ENCODE data around the gene PNLIPRP1.

PNLIPRP1 gene

GRCh38 chr10:116590590-116591444 is at the start of gene PNLIPRP1:
Gene PNLIPRP1 (plus strand): TSS chr10:116590959. CDS start chr10:116591130, 171 bp downstream.
- FAIRE-seq (no peak), DNase-seq (ENCODE audit: low spot score) (no peak)

GRCh38 chr10:116542007-116542677 is 48.6 kb upstream of the PNLIPRP1 start:
- FAIRE-seq (no peak), DNase-seq (ENCODE audit: low spot score) (no peak)

- FAIRE-seq (no peak), DNase-seq (ENCODE audit: low spot score) (no peak)
Observed at GRCh38 chr10:116545122-116545521, 45.6 kb upstream of the PNLIPRP1 start.

DNA sequence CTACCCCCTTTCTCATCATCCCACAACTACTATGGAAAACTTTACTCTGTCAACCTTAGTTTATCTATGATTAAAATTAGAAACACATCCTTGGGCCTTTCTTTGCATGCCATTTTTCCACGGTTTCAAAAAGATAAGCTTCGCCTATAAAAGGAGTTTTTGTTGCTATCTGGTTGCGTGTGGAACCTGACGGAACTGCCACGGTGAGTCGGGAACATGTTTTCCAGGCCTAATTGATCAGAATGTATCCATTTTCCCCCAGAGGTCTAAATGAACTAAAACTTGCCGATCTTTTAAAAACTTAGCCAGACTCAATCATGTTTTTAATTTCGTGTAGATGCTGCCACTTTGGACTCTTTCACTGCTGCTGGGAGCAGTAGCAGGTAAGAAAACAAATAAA is 45.0 kb upstream of the PNLIPRP1 start, which contains the start of gene PNLIP:
Gene PNLIP (plus strand): TSS at position 176 of the 400 bp plus-strand sequence. CDS start 162 bp downstream, at position 338.
- FAIRE-seq (no peak), DNase-seq (ENCODE audit: low spot score) (no peak)

- FAIRE-seq (no peak), DNase-seq (ENCODE audit: low spot score) (no peak)
Observed at GRCh38 chr10:116548301-116548700, 42.5 kb upstream of the PNLIPRP1 start.

DNA sequence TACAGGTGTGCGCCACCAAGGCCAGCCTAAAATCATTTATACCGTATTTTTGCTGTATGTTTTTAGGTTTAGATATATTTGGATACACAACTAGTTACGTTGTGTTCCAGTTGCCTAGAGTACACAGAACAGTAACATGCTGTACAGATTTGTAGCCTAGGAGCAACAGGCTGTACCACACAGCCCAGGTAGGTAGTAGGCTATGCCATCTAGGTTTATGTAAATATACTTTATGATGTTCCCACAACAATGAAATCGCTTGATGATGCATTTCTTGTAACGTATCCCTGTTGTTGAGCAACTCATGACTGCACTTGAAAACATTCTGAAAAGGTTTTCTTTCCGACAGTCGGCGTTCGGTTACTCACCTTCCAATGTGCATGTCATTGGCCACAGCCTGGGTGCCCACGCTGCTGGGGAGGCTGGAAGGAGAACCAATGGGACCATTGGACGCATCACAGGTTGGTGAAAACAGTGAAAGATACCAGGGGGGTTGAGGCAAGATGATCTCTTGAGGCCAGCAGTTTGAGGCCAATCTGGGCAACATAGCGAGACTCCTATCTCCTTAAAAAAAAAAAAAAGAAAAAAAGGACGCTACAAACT is 37.3 kb upstream of the PNLIPRP1 start:
- FAIRE-seq (no peak), DNase-seq (ENCODE audit: low spot score) (no peak)

DNA sequence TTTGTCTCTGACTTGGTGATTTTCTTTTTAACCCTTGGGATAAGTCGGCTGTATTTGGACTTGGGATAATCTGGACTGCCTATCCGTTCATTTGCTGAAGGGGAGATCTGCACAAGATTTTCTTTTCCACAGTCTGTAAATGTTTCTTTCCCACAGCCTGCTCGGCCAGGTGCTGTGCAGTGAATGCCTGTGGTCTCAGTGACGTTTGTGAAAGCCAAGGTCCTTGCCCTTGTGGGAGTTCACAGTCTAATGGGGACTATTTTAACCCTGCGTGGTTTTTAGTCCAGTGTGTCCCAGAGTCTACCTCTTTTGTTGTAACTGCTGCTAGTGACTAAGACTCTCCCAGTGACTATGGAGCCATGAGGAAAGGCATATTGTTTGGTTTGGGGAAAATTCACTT is 36.1 kb upstream of the PNLIPRP1 start:
- DNase-seq (ENCODE audit: low spot score) (no peak), FAIRE-seq (no peak)

- DNase-seq (ENCODE audit: low spot score) (no peak), FAIRE-seq (no peak)
Observed at GRCh38 chr10:116555880-116556279, 34.9 kb upstream of the PNLIPRP1 start.

DNA sequence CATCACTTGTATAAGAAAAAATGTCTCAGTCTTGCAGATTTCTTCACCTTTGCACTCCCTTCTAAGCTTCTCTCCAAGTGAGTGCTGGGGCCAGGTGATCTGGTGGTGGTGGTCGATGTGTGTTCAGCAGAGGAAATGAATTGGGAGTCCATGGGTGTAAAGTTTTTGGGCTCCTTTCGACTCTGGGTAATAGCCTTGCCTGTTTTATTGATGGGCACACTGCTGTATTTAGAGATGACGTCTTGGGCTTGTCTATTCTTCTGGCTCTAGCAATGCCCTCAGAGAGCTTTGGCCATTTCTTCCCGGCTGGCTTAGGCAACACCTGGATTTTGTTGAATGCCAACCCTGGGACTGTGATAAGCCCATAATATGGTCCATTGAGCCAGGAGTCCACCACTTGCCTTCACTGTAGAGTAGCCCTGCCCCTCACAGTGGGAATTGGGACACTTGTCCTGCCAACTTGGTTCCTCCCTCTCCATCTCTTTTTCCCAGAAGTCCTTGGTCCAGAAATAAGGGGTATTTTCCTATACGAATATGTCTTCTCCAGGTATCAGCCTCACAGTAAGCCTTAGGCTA is 33.4 kb upstream of the PNLIPRP1 start:
- DNase-seq (ENCODE audit: low spot score), result no peak

DNA sequence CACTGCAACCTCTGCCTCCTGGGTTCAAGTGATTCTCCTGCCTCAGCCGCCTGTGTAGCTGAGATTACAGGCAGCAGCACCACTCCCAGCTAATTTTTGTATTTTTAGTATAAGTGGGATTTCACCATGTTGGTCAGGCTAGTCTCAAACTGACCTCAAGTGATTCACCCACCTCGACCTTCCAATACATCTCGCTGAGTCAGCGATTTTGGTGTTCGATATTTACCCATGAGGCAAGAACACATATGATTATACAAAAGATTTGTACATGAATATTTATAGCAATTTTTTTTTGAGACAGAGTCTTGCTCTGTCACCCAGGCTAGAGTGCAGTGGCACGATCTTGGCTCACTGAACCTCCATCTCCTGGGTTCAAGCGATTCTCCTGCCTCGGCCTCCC is 25.2 kb upstream of the PNLIPRP1 start:
- FAIRE-seq (no peak), DNase-seq (ENCODE audit: low spot score) (no peak)

More for the DNA sequence above, 33.4 kb upstream of the PNLIPRP1 start:
- FAIRE-seq, result no peak

- FAIRE-seq, result no peak
- no peak for DNase-seq (ENCODE audit: low spot score)
Observed at GRCh38 chr10:116566932-116567331, 23.8 kb upstream of the PNLIPRP1 start.

DNA sequence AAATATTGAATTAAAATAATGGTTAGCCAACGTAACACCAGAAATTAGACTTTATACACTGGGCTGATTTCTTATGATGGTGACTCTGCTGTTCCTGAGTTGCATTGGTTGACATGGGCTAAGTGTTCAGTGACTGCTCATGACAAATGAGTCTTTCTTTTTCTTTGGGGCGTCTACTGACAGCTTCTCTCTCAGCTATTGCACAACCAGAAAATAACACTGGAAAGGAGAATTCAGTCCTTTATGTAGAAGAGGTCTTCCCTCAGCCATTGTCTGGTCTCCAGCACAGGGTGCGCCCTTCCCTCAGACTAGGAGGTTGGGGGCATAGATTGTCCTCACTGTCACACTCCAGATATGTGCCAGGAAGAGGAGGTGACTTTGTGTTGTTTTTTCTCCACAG is 23.4 kb upstream of the PNLIPRP1 start:
- no peak for FAIRE-seq
- DNase-seq (ENCODE audit: low spot score), result no peak

DNA sequence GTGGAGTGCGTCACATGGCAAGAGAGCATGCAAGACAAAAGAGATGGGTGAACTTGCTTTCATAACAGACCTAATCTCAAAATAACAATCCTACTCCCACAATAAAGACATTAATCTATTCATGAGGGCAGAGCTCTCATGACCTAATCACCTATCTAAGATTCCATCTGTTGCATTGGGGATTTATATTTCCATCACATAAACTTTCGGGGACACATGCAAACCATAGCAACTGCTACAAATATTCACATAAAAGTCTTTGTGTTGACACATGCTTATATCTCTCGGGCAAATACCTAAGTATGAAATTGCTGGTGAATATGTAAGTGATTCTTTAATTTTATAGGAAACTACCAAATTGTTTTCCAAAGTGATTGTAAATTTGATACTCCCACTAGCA is 16.0 kb upstream of the PNLIPRP1 start:
- FAIRE-seq, result no peak
- no peak for DNase-seq (ENCODE audit: low spot score)

DNA sequence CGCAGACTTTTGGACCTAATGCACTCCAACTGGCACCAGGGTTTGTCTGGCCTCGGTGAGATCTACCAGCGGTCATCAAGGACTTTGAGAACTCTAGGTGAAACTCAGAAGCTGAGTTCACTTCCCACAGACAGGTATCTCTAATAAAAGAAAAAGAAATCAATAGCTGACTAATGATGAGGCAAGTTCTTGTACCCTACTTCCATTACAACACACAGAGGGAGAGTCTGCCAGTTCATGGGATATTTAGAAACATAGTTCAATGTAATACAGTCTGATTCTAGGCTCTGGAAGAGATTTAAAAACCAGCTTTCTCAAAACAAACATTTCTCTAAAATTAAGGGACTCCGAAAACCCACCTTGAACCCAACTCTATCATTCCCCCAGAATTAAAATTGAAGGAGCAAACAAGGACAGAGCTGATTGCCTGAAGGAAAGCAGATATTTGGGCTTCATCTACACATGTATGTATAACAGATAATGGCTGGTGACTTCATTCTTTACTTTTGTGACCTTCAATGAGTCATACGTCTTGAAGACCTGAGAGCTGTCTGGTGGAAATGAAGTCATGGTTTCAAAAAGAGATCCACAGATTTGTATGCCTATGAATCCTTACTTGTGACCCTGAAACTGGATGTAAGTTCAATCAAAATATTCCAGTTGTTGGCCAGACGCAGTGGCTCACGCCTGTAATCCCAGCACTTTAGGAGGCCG is 2.7 kb upstream of the PNLIPRP1 start:
- FAIRE-seq (no peak), DNase-seq (ENCODE audit: low spot score) (peak; percentile 36)

DNA sequence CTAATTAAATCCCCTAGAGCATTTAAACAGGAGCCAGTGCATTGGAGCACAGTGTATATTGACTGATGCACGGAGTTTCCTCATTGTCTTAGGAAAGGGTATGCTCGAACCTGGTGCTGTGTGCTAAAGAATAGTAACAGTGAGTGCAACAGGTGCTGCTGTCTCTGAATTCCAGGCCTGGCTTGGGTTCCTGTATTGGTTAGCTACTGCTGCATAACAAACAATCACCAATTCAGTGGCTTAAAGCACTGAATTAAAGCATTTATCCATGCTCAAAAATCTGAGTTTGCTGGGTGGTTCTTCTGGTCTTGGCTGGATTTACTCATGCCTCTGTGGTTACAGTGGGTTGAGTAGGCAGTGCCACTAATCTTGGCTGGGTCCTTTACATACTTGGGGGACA is 1.8 kb upstream of the PNLIPRP1 start:
- FAIRE-seq (no peak), DNase-seq (ENCODE audit: low spot score) (no peak)

DNA sequence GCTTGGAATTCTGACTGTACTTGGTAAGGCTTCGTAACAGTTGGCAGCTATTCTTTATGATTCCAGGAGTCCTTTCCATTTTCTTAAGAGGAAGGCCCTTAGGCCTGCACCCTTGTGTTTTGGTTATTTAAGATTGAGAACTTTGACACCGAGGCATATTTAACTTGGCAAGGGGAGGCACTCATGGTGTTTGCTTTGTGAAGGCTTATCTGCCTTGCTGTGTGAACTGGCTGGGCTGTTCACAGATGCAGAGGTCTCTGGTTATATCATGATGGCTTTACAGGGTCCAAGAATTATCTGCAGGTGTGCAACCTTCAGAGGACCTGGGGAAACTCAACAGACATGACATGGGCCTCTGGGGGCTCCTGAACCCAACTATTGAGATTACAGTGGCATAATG is 833 bp upstream of the PNLIPRP1 start:
- FAIRE-seq (no peak), DNase-seq (ENCODE audit: low spot score) (no peak)

GRCh38 chr10:116593139-116593740 is 2.5 kb downstream of the PNLIPRP1 start:
- FAIRE-seq (no peak), DNase-seq (ENCODE audit: low spot score) (no peak)

- DNase-seq (ENCODE audit: low spot score), result no peak
- FAIRE-seq, result no peak
Observed at GRCh38 chr10:116594525-116595035, 3.8 kb downstream of the PNLIPRP1 start.

- DNase-seq (ENCODE audit: low spot score) (no peak), FAIRE-seq (no peak)
Observed at GRCh38 chr10:116596062-116596461, 5.3 kb downstream of the PNLIPRP1 start.

GRCh38 chr10:116597543-116597942 is 6.8 kb downstream of the PNLIPRP1 start:
- DNase-seq (ENCODE audit: low spot score) (no peak), FAIRE-seq (no peak)

- no peak for FAIRE-seq
- DNase-seq (ENCODE audit: low spot score), result no peak
Observed at GRCh38 chr10:116598329-116598728, 7.6 kb downstream of the PNLIPRP1 start.

All from RCC 7860 (cell line).